Fibroblast of villous mesenchyme (primary cell): Measurements from ENCODE around the gene UGT1A6. TPM values are rescaled to one million over a fixed set of nuclear protein-coding genes. Genes with fewer than 3 reads are reported as not detected.

Experiments
- DNase-seq: peaks from one replicate; pipeline ENCODE4 v3.0.0-alpha.2; 2010; ENCODE audit warnings: low read depth
- H3K4me3 ChIP-seq: 2 replicates; pipeline ENCODE4 v1.5.1; 2011; ENCODE audit warnings: low read depth, mild to moderate bottlenecking, low read length
- CTCF ChIP-seq: IDR thresholded peaks from 2 replicates; pipeline ENCODE4 v1.5.1; 2012; ENCODE audit warnings: low read depth, mild to moderate bottlenecking, low read length; ENCODE audit not compliant: insufficient read depth
- total RNA-seq: library from RNA; depleted of rRNA; stranded (reverse); fragments of >200 nt; gene quantifications from 2 replicates; pipeline ENCODE4 v1.2.3, GENCODE V29; 2012

UGT1A6 gene
- total RNA-seq, 1 donor = not detected

GRCh38 chr2:233817361-233817911 is 124.7 kb downstream of the UGT1A6 start:
- TF ChIP-seq CTCF = no peak
- no peak overlapping the region for H3K4me3 ChIP-seq
- no peak for DNase-seq

DNA sequence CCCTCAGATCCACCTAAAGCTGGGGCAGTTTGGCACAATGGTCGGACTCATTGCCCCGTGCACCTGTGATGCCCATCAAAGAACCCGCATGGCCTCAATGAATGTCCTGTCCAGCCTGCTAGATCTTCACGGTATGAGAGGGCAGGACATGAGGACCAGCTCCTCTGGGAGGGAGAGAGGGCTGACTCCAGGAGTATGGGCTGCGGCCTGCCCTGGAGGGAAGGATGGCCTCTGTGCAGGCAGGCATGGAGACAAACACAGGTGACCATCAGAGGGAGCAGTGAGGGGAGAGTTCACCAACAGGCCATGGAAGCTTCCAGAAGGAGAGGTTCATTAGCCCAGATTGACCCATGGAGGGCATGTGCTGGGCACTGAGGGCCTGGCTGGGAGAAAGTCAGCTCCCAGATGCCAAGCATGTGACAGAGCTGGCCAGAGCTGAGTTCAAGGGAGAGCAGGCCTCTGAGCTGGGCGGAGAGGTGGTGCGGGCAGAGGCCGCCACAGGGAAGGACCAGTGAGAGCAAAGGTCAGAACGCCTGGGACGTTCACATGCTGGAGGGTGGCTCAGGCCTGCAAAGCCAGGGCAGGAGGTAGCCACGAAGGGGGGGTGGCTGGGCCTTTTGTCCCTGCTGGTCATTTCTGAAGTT is 125.4 kb downstream of the UGT1A6 start:
- no peak overlapping the region for H3K4me3 ChIP-seq
- DNase-seq = no peak
- TF ChIP-seq CTCF = no peak

GRCh38 chr2:233818639-233819621 is 126.2 kb downstream of the UGT1A6 start:
- no peak for TF ChIP-seq CTCF
- no peak for DNase-seq
- no peak overlapping the region for H3K4me3 ChIP-seq

DNA sequence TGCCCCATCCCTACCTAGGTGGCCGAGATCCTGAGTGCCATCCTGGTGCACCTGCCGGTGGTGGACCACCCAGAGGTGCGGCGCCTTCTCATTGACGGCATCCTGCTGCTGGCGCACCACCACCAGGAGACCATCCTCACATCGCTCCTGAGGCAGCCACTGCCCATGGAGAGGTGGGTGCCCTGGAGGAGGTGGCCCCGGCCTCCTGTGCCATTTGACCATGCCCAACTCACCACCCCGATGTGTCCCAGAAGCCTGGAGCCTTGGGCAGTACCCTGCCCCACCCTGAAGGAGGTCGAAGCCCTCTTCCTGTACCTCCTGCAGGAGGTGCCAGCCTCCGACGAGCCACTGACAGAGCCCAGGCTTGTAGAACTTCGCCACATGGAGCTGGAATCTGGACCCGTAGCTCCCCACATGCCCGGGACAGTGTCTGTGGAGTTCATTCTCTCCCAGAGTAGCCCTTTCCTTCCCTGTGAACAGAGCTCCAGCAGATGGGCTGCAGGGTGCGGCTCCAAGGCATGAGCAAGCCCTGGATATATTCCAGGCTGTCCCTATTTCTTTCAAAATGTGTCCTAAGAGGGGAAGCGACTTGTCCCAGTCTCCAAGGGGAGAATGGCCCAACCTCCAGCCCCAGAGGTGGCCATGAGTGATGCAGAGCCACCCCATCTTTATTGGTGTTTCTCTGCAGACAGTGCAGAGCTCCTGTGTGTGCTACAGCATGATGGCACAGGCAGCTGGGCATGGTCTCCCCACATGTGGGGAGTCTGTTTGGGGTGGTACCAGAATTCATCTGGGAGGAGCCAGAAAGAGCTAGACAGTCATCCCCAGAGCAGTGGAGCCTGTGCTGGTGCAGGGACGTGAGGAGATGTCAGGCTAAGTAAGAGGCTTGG is 127.4 kb downstream of the UGT1A6 start:
- no peak for TF ChIP-seq CTCF
- H3K4me3 ChIP-seq = no peak overlapping the region
- DNase-seq = no peak

DNA sequence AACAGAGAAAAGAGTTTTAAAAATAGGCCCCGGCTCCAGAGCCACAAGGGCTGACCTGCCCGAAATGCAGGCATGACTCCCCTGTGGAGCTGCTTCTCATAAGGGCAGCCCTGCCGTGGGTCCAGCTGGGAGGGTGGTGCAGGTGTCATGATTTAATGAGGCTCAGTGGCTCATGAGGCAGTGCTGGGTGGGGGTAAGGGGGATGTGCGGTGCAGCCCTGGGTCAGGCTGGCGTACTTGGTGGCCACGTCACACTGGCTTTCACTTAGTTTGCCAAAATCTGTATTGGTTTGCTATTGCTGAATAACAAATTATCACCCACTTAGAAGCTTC is 128.1 kb downstream of the UGT1A6 start:
- H3K4me3 ChIP-seq = no peak overlapping the region
- TF ChIP-seq CTCF = no peak
- no peak for DNase-seq

DNA sequence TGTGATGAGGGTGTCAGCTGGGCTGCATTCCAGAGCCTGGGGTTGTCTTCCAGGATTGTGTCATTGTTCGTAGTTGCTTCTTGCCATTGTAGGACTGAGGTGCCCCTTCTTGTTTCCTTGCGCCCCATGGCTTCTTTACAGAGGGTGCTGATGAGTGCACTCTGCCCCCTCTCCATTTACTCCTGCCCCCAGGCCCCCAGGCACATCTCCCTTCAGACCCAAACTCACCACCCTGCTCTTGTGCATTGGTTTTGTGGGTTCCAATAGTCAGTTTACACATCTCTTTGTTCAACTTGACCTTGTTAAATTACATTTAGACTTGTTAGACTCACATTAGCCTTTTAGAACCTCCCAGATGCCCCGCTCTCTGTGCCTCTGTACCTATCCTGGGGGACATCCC is 128.5 kb downstream of the UGT1A6 start:
- no peak for DNase-seq
- no peak overlapping the region for H3K4me3 ChIP-seq
- no peak for TF ChIP-seq CTCF
